Subcutaneous abdominal adipose tissue (tissue), 5 donors: ENCODE data around the gene CTCF.
A peak's percentile ranks its signal among the peaks of the same experiment; 100 is the strongest.

Experiments used
- H3K27ac ChIP-seq: one replicate; pipeline ENCODE4 v1.7.0; 2013; ENCODE audit warnings: low read depth, mild to moderate bottlenecking, inconsistent platforms, low read length, moderate library complexity
- H3K27me3 ChIP-seq, 5 donors: one replicate each; pipeline ENCODE4 v1.7.0; 2013; ENCODE audit warnings: low read length in 5 of 5, inconsistent platforms in 1 of 5; ENCODE audit not compliant: control insufficient read depth in 5 of 5, insufficient read depth in 4 of 5
- H3K36me3 ChIP-seq, 5 donors: one replicate each; pipeline ENCODE4 v1.7.0; 2013; ENCODE audit warnings: low read length in 5 of 5; ENCODE audit not compliant: control insufficient read depth in 5 of 5, insufficient read depth in 5 of 5
- H3K4me1 ChIP-seq, 5 donors: one replicate each; pipeline ENCODE4 v1.7.0; 2013; ENCODE audit warnings: low read length in 5 of 5, mild to moderate bottlenecking in 3 of 5, moderate library complexity in 1 of 5; ENCODE audit not compliant: control insufficient read depth in 5 of 5, insufficient read depth in 5 of 5
- H3K4me3 ChIP-seq, 5 donors: one replicate each; pipeline ENCODE4 v1.7.0; 2013; ENCODE audit warnings: low read length in 5 of 5, low read depth in 1 of 5
- H3K9ac ChIP-seq, 5 donors: one replicate each; pipeline ENCODE4 v1.7.0; 2013; ENCODE audit warnings: low read length in 5 of 5, mild to moderate bottlenecking in 4 of 5, moderate library complexity in 3 of 5
- H3K9me3 ChIP-seq, 5 donors: one replicate each; pipeline ENCODE4 v1.7.0; 2013; ENCODE audit warnings: low read length in 5 of 5; ENCODE audit not compliant: control insufficient read depth in 5 of 5
- donor health status: healthy.
- donor health status: healthy.
- donor health status: healthy.
- donor health status: healthy.
- donor health status: healthy.

CTCF gene

DNA sequence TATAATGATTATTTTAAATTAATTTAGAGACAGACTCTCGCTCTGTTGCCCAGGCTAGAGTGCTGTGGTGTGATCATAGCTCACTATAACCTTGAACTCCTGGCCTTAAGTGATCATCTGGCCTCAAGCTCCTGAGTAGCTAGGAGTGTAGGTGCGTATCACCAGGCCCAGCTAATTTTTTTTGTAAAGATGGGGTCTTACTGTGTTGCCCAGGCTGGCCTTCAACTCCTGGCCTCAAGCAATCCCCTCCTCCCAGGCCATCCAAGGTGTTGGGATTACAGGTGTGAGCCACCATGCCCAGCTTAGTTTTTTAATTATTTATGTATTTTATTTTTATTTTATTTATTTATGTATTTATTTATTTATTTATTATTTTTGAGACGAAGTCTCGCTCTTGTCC is 17.9 kb downstream of the CTCF start:
- H3K27ac ChIP-seq = no peak overlapping the region
- no peaks in the 10 kb centered on the region for H3K9me3 ChIP-seq
- H3K4me1 ChIP-seq = no peaks in the 10 kb centered on the region

DNA sequence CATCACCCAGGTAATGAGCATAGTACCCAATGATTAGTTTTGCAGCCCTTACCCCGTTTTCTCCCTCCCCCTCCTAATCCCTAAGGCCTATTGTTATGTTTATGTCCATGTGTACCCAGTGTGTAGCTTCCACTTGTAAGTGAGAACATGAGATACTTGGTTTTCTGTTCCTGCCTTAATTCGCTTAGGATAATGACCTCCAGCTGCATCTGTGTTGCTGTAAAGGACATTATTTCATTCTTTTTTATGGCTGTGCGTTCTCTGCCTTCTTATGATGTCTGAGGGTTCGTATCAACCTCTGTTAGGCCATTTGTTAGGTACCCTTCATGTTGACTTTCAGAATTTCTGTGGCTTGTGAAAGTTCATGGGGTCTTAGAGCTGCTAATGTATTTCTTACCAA is 31.0 kb downstream of the CTCF start:
- no peak overlapping the region for H3K27ac ChIP-seq
- H3K9ac ChIP-seq = no peak overlapping the region

More for the DNA sequence above, 17.9 kb downstream of the CTCF start:
- Histone ChIP-seq H3K4me3 (no peak overlapping the region), H3K36me3 (peaks cover 0 to 12% (median 5%) of the 10 kb centered on the region in 5 donors), H3K9ac (no peak overlapping the region), H3K27me3 (no peaks in the 10 kb centered on the region)

DNA sequence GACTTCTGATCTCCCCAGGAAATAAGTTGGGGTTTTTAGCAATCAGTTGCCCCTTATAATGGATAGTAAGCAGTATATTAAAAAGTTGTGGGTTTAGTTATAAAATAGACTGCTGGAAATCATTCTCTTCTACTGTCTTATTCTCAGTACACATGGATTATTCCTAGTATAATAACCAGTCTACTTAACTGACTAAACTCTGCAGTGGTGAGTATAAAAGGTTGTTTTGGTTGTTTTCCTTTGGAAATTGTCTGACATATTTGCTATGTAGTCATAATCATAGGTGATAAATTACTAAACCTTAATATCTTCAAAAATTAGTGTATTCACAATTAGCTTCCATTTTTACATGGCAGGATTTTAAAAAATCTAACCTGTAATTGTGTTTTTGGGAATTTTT is 31.4 kb downstream of the CTCF start:
- H3K27ac ChIP-seq = no peak overlapping the region
- H3K27me3 ChIP-seq = no peaks in the 10 kb centered on the region
- no peaks in the 10 kb centered on the region for H3K9me3 ChIP-seq
- peaks cover 3 to 14% (median 11%) of the 10 kb centered on the region in 5 donors for H3K4me1 ChIP-seq
- no peak overlapping the region for H3K9ac ChIP-seq
- H3K4me3 ChIP-seq = no peak overlapping the region
- H3K36me3 ChIP-seq = peaks cover 0 to 6% (median 4%) of the 10 kb centered on the region in 5 donors

More for the DNA sequence above, 31.0 kb downstream of the CTCF start:
- no peaks in the 10 kb centered on the region for H3K27me3 ChIP-seq
- H3K4me3 ChIP-seq = no peak overlapping the region
- H3K9me3 ChIP-seq = no peaks in the 10 kb centered on the region
- H3K4me1 ChIP-seq = peaks cover 0 to 11% (median 7%) of the 10 kb centered on the region in 5 donors
- H3K36me3 ChIP-seq = peaks cover 0 to 6% (median 4%) of the 10 kb centered on the region in 5 donors

DNA sequence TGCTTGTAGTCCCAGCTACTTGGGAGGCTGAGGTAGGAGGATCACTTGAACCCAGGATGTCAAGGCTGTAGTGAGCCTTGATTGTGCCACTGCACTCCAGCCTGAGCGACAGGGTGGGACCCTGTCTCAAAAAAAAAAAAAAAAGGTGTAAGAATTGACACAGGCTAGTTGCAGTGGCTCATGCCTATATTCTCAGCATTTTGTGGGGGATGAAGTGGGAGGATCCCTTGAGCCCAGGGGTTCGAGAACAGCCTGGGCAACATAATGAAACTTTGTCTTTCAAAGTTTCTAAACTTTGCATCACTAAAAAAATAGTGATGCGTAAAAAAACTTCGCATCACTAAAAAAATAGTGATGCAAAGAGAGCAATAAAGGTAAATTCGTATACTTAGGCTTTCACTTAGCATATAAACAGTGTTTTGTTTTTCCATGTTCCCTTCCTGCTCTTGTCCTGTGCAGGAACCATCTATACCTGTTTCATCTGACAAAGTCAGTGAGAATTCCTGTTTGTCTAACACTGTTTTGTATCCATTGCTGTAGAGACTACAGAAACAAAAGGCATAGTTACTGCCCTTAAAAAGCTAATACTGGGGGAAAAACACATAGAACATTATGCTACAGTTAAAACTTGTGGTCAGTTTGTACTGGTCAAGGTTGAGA is 32.1 kb downstream of the CTCF start:
- no peaks in the 10 kb centered on the region for H3K27me3 ChIP-seq
- H3K9me3 ChIP-seq = no peaks in the 10 kb centered on the region
- H3K27ac ChIP-seq = no peak overlapping the region
- no peak overlapping the region for H3K9ac ChIP-seq
- H3K4me3 ChIP-seq = no peak overlapping the region
- H3K36me3 ChIP-seq = peaks cover 0 to 6% (median 3%) of the 10 kb centered on the region in 5 donors
- peaks cover 3 to 21% (median 17%) of the 10 kb centered on the region in 5 donors for H3K4me1 ChIP-seq

DNA sequence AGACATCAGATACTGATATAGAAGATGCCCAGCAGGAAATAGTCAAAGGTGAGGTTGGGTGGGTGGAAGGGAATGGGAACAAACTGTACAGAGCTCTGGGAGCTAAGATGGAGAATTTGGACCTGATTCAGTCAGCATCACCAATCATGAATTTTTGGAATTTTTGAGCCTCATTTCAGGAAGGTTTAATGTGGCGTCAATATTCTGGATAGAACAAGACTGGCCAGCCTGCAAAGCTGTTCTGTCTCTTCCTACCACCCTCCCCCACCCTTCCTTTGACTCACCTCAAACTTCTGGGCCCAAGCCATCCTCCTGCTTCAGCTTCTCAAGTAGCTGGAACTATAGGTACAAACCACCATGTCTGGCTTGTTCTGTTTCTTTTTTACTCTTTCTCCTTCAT is 32.6 kb downstream of the CTCF start:
- Histone ChIP-seq H3K9me3 (no peaks in the 10 kb centered on the region), H3K27ac (no peak overlapping the region), H3K9ac (no peak overlapping the region), H3K36me3 (peaks cover 0 to 3% (median 0%) of the 10 kb centered on the region in 5 donors), H3K27me3 (no peaks in the 10 kb centered on the region), H3K4me1 (peaks cover 3 to 21% (median 18%) of the 10 kb centered on the region in 5 donors), H3K4me3 (no peak overlapping the region)

DNA sequence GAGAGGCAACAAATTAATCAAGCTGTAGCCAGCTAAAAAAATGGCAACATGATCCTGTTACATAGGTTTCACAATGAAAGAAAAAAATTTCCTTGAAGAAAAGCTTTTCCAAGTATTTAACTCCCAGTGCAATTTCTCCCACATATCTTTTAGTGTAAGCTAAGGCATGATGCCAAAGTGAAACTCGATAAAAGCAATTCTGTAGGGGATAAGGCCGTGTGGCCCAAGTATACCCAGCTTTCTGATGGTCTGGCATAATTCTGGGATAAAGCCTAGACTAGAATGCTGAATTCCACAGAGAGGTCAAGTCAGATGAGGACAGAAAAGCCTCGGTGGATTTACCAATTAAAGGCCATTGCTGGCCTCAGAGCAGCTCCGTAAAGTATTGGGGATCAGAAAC is 36.2 kb downstream of the CTCF start:
- H3K36me3 ChIP-seq = peaks cover 0 to 3% (median 0%) of the 10 kb centered on the region in 5 donors
- H3K9me3 ChIP-seq = no peaks in the 10 kb centered on the region
- H3K9ac ChIP-seq = peak overlapping the region in 1 of 5 donors; percentile 9
- peaks cover 3 to 33% (median 18%) of the 10 kb centered on the region in 5 donors for H3K4me1 ChIP-seq
- H3K27me3 ChIP-seq = no peaks in the 10 kb centered on the region
- H3K4me3 ChIP-seq = no peak overlapping the region
- no peak overlapping the region for H3K27ac ChIP-seq

DNA sequence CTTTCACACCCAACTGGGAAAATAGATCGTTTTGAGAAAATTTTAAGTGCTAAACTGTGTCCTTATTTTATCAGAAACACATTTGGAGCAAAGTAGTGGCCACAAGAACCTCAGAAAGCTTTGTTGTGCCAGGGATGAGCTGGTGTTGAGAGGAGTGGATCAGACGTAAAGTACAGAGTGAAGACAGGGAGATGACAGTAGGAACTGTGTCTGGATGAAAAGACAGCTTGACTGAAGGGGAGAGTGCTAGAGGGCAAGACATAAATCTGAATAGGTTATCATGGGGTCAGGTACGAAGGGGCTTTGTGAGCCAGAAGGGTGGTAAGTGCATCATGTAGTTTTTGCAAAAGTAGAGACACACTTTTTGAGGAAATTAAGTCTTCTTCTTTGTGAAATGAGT is 43.3 kb downstream of the CTCF start:
- Histone ChIP-seq H3K4me1 (peaks cover 0 to 13% (median 0%) of the 10 kb centered on the region in 5 donors), H3K27ac (no peak overlapping the region), H3K9ac (no peak overlapping the region), H3K9me3 (no peaks in the 10 kb centered on the region), H3K27me3 (no peaks in the 10 kb centered on the region), H3K4me3 (no peak overlapping the region), H3K36me3 (peaks cover 0 to under 1% (median 0%) of the 10 kb centered on the region in 5 donors)

DNA sequence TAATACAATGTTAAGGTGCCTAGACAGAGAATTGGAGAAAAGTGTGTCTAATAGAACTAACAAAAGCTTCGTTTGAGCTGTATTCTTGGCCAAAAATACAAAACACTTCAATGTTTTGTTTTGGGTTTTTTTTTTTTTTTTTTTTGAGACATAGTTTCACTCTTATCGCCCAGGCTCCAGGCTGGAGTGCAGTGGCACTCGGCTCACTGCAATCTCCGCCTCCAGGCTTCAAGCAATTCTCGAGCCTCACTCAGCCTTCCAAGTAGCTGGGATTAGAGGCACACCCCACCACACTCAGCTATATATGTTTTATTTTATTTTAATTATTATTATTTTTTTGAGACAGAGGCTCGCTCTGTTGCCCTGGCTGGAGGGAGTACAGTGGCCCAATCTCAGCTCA is 44.3 kb downstream of the CTCF start:
- Histone ChIP-seq H3K4me1 (peaks cover 0 to 4% (median 0%) of the 10 kb centered on the region in 5 donors), H3K9ac (no peak overlapping the region), H3K4me3 (no peak overlapping the region), H3K27me3 (no peaks in the 10 kb centered on the region), H3K36me3 (peaks cover 7 to 10% (median 9%) of the 10 kb centered on the region in 5 donors), H3K9me3 (no peaks in the 10 kb centered on the region), H3K27ac (no peak overlapping the region)

DNA sequence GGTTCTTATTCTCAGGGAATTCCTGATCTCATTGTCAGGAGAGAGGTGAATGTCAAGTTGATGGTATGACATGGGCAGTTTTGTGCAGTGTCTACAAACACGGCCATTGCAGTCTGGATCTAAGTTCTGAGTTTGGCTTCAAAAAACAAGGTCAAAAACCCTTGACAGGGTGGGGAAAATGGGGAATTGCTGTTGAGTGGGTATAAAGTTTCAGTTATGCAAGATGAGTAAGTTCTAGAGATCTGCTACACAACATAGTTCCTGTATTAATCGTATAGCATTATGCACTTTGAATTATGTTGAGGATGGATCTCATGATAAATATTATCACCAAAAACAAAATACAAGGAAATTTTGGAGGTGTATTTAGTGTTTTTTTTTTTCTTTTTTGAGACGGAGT is 46.0 kb downstream of the CTCF start:
- Histone ChIP-seq H3K27me3 (no peaks in the 10 kb centered on the region), H3K9ac (no peak overlapping the region), H3K9me3 (no peaks in the 10 kb centered on the region), H3K4me1 (no peaks in the 10 kb centered on the region), H3K4me3 (no peak overlapping the region), H3K27ac (no peak overlapping the region), H3K36me3 (peaks cover 13 to 27% (median 20%) of the 10 kb centered on the region in 5 donors)

DNA sequence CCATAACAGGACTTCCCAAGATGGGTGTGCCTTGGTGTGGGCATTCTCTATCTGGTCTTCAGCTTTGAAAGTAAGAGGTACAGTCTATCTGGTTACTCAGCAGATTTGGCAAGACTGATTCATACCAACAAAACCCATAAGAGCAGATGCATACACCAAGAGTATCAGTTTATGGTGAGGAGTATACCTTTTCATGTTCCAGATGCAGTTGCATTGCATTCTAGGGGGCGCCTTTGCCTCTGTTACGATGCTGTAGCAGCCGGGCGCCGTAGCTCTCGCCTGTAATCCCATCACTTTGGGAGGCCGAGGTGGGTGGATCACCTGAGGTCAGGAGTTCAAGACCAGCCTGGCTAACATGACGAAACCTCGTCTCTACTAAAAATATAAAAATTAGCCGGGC is 51.5 kb downstream of the CTCF start:
- no peaks in the 10 kb centered on the region for H3K27me3 ChIP-seq
- H3K9me3 ChIP-seq = no peaks in the 10 kb centered on the region
- H3K36me3 ChIP-seq = peaks cover 23 to 67% (median 55%) of the 10 kb centered on the region in 5 donors
- H3K4me3 ChIP-seq = no peak overlapping the region
- H3K27ac ChIP-seq = no peak overlapping the region
- H3K4me1 ChIP-seq = no peaks in the 10 kb centered on the region
- H3K9ac ChIP-seq = no peak overlapping the region
